Gastroesophageal sphincter (tissue), 4 donors: Measurements from ENCODE around the gene MIER1. TPM values are rescaled to one million over a fixed set of nuclear protein-coding genes. Genes with fewer than 3 reads are reported as not detected.

ENCODE experiments used
- ATAC-seq: fragments of 150-250 bp; one replicate; pipeline ENCODE4 v1.9.1; 2016; ENCODE audit warnings: mild to moderate bottlenecking, moderate library complexity
- H3K27ac ChIP-seq, 4 donors: fragments of 200-600 bp; sonication (generic) in 3 of 4; 1 replicate in 3 of 4; 2 replicates in 1 of 4; pipeline ENCODE4 v1.5.1; 2016 to 2019
- H3K27me3 ChIP-seq: fragments of 200-600 bp; sonication (generic); one replicate; pipeline ENCODE4 v1.5.1; 2019
- H3K36me3 ChIP-seq, 2 donors: fragments of 200-600 bp; sonication (generic); one replicate each; pipeline ENCODE4 v1.5.1; 2019; ENCODE audit warnings: control low read depth in 1 of 2
- H3K4me1 ChIP-seq, 3 donors: fragments of 200-600 bp; sonication (generic); 1 replicate in 2 of 3; 2 replicates in 1 of 3; pipeline ENCODE4 v1.5.1; 2016 to 2019; ENCODE audit warnings: control low read depth in 2 of 3
- H3K4me3 ChIP-seq, 2 donors: fragments of 200-600 bp; sonication (generic); one replicate each; pipeline ENCODE4 v1.5.1; 2019; ENCODE audit warnings: mild to moderate bottlenecking in 1 of 2, moderate library complexity in 1 of 2
- H3K9me3 ChIP-seq, 3 donors: fragments of 200-600 bp; sonication (generic); one replicate each; pipeline ENCODE4 v1.5.1; 2017 to 2019; ENCODE audit warnings: control low read depth in 2 of 3
- EP300 ChIP-seq: sonication (generic); formaldehyde crosslinking; IDR thresholded peaks from one replicate; pipeline ENCODE4 v1.6.1; 2017; ENCODE audit warnings: antibody characterized with exemption, mild to moderate bottlenecking
- POLR2A ChIP-seq, 2 donors: fragments of 450-650 bp; IDR thresholded peaks; one replicate each; pipeline ENCODE4 v1.6.1; 2017; ENCODE audit warnings: antibody characterized with exemption in 2 of 2, mild to moderate bottlenecking in 2 of 2, moderate library complexity in 1 of 2
- POLR2AphosphoS5 ChIP-seq: sonication (generic); formaldehyde crosslinking; IDR thresholded peaks from one replicate; pipeline ENCODE4 v1.6.1; 2017; ENCODE audit warnings: antibody characterized with exemption
- WGBS, 2 donors: methylation state at CpG; one replicate each; pipeline ENCODE4 v1.1.5; 2018; ENCODE audit warnings: low coverage in 1 of 2; 5-methylcytosine and 5-hydroxymethylcytosine counted together
- total RNA-seq, 4 donors: library from RNA; depleted of rRNA; stranded (reverse); fragments of >200 nt; gene quantifications; one replicate each; pipeline ENCODE4 v1.1.0, GENCODE V29; 2016
- TF ChIP-seq, protein P1 (sequence below), 4 experiments: fragments of 200-600 bp in 2 of 4; fragments of 450-650 bp in 2 of 4; sonication (generic) in 1 of 4; IDR thresholded peaks; one replicate each; pipeline ENCODE4 v1.5.1; 2017 to 2019; ENCODE audit warnings: antibody characterized with exemption in 4 of 4, mild to moderate bottlenecking in 2 of 4, moderate library complexity in 2 of 4

MIER1 gene
- total RNA-seq, 4 donors from 2014 or later = 53.2 to 65.6 (median 57.6) TPM

GRCh38 chr1:66980745-66981367 is 56.1 kb downstream of the MIER1 start:
- Histone ChIP-seq H3K36me3 (peaks cover 8 to 82% of the 10 kb centered on the region in 2 donors), H3K9me3 (no peaks in the 10 kb centered on the region), H3K27ac (peak overlapping the region in 3 of 4 donors; percentile 43 to 63 (median 48)), H3K4me1 (peaks cover 0 to 12% (median 4%) of the 10 kb centered on the region in 3 donors), H3K27me3 (no peaks in the 10 kb centered on the region), H3K4me3 (peak overlapping the region; percentile 31 to 48)
- 20 to 47% methylated on average over 1 of the region's 1 CpG for WGBS, 2 donors
- TF ChIP-seq EP300 (no peak), POLR2AphosphoS5 (no peak), POLR2A (IDR thresholded peaks at IDR 0.05) (no peak)
- TF ChIP-seq, protein P1, sequence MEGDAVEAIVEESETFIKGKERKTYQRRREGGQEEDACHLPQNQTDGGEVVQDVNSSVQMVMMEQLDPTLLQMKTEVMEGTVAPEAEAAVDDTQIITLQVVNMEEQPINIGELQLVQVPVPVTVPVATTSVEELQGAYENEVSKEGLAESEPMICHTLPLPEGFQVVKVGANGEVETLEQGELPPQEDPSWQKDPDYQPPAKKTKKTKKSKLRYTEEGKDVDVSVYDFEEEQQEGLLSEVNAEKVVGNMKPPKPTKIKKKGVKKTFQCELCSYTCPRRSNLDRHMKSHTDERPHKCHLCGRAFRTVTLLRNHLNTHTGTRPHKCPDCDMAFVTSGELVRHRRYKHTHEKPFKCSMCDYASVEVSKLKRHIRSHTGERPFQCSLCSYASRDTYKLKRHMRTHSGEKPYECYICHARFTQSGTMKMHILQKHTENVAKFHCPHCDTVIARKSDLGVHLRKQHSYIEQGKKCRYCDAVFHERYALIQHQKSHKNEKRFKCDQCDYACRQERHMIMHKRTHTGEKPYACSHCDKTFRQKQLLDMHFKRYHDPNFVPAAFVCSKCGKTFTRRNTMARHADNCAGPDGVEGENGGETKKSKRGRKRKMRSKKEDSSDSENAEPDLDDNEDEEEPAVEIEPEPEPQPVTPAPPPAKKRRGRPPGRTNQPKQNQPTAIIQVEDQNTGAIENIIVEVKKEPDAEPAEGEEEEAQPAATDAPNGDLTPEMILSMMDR (IDR thresholded peaks at IDR 0.05) = no peak
- ATAC-seq = no peak

DNA sequence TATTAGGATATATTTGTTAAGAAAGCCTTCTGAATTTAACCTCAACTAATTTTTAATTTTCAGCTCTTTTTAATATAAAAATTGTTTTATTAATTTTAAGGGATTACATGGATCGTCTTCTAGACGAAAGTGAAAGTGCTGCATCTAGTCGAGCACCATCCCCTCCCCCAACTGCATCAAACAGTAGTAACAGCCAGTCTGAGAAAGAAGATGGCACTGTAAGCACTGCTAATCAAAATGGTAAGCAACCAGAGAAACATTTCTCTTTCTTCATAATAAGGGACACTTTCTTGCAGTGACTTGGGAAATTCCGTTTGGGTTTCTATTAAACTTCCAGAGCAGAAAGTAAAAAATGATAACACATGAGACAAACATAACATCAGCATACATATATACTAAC is 56.9 kb downstream of the MIER1 start:
- peaks cover 8 to 81% of the 10 kb centered on the region in 2 donors for H3K36me3 ChIP-seq

DNA sequence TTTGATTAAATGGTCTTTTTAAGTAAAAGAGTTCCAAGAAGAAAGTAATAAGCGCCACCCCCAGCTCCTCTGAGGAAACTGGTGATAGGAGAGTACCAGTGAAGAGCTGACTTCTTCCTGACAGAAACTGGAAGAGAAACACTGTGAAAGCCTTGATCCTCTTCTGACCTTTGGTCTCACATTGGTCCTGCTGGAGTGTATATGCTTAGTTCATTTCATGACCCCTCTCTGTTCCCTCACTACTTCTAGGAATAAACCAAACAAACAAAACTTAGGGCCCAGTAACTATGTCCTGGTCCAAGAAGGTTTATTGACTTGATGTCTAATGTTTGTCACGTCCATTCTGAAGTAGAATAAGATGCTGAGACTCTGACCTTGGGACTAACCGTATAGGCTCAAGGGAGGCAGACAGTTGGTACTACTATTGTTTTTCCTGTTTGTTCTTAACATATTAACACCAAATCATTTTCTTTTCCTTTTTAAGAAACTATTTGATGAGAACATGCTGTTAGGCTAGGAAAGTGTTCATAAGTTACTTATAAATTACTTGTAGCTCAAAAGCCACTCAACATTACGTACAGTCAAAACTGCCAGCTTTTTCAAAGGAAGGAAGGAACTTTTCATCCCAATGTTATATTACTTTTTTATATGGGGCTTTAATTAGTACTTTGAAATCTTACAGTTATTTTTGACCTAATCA is 57.9 kb downstream of the MIER1 start:
- WGBS, 2 donors = 83 to 96% methylated on average over 4 of the region's 4 CpGs
- Histone ChIP-seq H3K4me1 (peaks cover 0 to 12% (median 4%) of the 10 kb centered on the region in 3 donors), H3K27me3 (no peaks in the 10 kb centered on the region), H3K36me3 (peaks cover 4 to 81% of the 10 kb centered on the region in 2 donors), H3K9me3 (no peaks in the 10 kb centered on the region), H3K27ac (no peak overlapping the region), H3K4me3 (no peak overlapping the region)
- TF ChIP-seq POLR2A (IDR thresholded peaks at IDR 0.05) (no peak), EP300 (no peak), POLR2AphosphoS5 (no peak)
- TF ChIP-seq, protein P1 (IDR thresholded peaks at IDR 0.05) = no peak
- ATAC-seq = no peak

More for the DNA sequence above, 56.9 kb downstream of the MIER1 start:
- Histone ChIP-seq H3K27me3 (no peaks in the 10 kb centered on the region), H3K27ac (peak overlapping the region in 3 of 4 donors; percentile 43 to 63 (median 48)), H3K4me3 (peak overlapping the region; percentile 31 to 48), H3K4me1 (peaks cover 0 to 12% (median 4%) of the 10 kb centered on the region in 3 donors), H3K9me3 (no peaks in the 10 kb centered on the region)
- peak; percentile 69 for ATAC-seq
- 24 to 32% methylated on average over 4 of the region's 4 CpGs for WGBS, 2 donors
- TF ChIP-seq, protein P1 (IDR thresholded peaks at IDR 0.05) = no peak
- no peak for TF ChIP-seq POLR2AphosphoS5
- TF ChIP-seq EP300 = no peak
- TF ChIP-seq POLR2A (IDR thresholded peaks at IDR 0.05) = no peak

DNA sequence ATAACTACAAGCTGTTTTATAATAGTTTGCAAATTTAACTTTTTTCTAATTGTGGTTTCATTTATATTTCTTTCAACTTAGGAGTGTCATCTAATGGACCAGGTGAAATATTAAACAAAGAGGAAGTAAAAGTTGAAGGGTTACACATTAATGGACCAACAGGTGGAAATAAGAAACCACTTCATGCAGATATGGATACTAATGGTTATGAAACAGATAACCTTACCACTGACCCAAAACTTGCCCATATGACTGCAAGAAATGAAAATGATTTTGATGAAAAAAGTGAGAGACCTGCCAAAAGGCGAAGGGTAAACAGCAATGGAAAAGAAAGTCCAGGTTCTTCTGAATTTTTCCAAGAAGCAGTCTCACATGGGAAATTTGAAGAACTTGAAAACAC is 59.7 kb downstream of the MIER1 start:
- Histone ChIP-seq H3K9me3 (no peaks in the 10 kb centered on the region), H3K36me3 (peaks cover 4 to 77% of the 10 kb centered on the region in 2 donors), H3K27ac (no peak overlapping the region), H3K27me3 (no peaks in the 10 kb centered on the region), H3K4me3 (no peak overlapping the region), H3K4me1 (peaks cover 0 to 12% (median 4%) of the 10 kb centered on the region in 3 donors)
- TF ChIP-seq, protein P1 (IDR thresholded peaks at IDR 0.05) = no peak
- no peak for ATAC-seq
- 88 to 100% methylated on average over 1 of the region's 1 CpG for WGBS, 2 donors

- Histone ChIP-seq H3K9me3 (no peaks in the 10 kb centered on the region), H3K4me3 (no peak overlapping the region), H3K36me3 (peaks cover 4 to 83% of the 10 kb centered on the region in 2 donors), H3K27ac (no peak overlapping the region), H3K27me3 (no peaks in the 10 kb centered on the region), H3K4me1 (peaks cover 0 to 6% (median under 1%) of the 10 kb centered on the region in 3 donors)
- ATAC-seq = no peak
- 33 to 70% methylated on average over 1 of the region's 1 CpG for WGBS, 2 donors
- no peak for TF ChIP-seq POLR2A (IDR thresholded peaks at IDR 0.05)
- TF ChIP-seq POLR2AphosphoS5 = no peak
- no peak for TF ChIP-seq EP300
- TF ChIP-seq, protein P1 (IDR thresholded peaks at IDR 0.05) = no peak
Observed at GRCh38 chr1:66985835-66986234, 61.0 kb downstream of the MIER1 start.
